ENCODE measurements around the gene UST.
A peak's percentile ranks its signal among the peaks of the same experiment; 100 is the strongest.

Gene UST

GRCh38 chr6:149044528-149044927 is 297.7 kb downstream of the UST start:
- H3K4me3 ChIP-seq (ENCODE audit: low read depth, low read length), result no peak overlapping the region
- no peak for DNase-seq (ENCODE audit: low read depth)
- TF ChIP-seq CTCF (conservative IDR thresholded peaks at IDR 0.05; ENCODE audit: low read depth, low read length), result no peak

- no peak overlapping the region for H3K4me3 ChIP-seq (ENCODE audit: low read depth, low read length)
- TF ChIP-seq CTCF (conservative IDR thresholded peaks at IDR 0.05; ENCODE audit: low read depth, low read length), result peak; percentile 19
- no peak for DNase-seq (ENCODE audit: low read depth)
Measured at GRCh38 chr6:149045404-149045803, 298.6 kb downstream of the UST start.

- DNase-seq (ENCODE audit: low read depth), result no peak
Measured at GRCh38 chr6:149046164-149046821, 299.5 kb downstream of the UST start.

GRCh38 chr6:149046822-149047246 is 300.0 kb downstream of the UST start:
- TF ChIP-seq CTCF (conservative IDR thresholded peaks at IDR 0.05; ENCODE audit: low read depth, low read length), result no peak
- DNase-seq (ENCODE audit: low read depth), result peak; percentile 54
- H3K4me3 ChIP-seq (ENCODE audit: low read depth, low read length), result no peak overlapping the region

More at GRCh38 chr6:149046164-149046821, 299.5 kb downstream of the UST start:
- no peak for TF ChIP-seq CTCF (conservative IDR thresholded peaks at IDR 0.05; ENCODE audit: low read depth, low read length)
- no peak overlapping the region for H3K4me3 ChIP-seq (ENCODE audit: low read depth, low read length)

- no peak for TF ChIP-seq CTCF (conservative IDR thresholded peaks at IDR 0.05; ENCODE audit: low read depth, low read length)
- peak; percentile 61 for DNase-seq (ENCODE audit: low read depth)
- H3K4me3 ChIP-seq (ENCODE audit: low read depth, low read length), result no peak overlapping the region
Measured at GRCh38 chr6:149049230-149049629, 302.4 kb downstream of the UST start.

GRCh38 chr6:149050160-149050559 is 303.3 kb downstream of the UST start:
- TF ChIP-seq CTCF (conservative IDR thresholded peaks at IDR 0.05; ENCODE audit: low read depth, low read length), result no peak
- no peak for DNase-seq (ENCODE audit: low read depth)

More at GRCh38 chr6:149050160-149050559, 303.3 kb downstream of the UST start:
- H3K4me3 ChIP-seq (ENCODE audit: low read depth, low read length), result no peak overlapping the region
